Measurements from ENCODE around the gene YEATS4.
A peak's percentile ranks its signal among the peaks of the same experiment; 100 is the strongest.

YEATS4 gene

DNA sequence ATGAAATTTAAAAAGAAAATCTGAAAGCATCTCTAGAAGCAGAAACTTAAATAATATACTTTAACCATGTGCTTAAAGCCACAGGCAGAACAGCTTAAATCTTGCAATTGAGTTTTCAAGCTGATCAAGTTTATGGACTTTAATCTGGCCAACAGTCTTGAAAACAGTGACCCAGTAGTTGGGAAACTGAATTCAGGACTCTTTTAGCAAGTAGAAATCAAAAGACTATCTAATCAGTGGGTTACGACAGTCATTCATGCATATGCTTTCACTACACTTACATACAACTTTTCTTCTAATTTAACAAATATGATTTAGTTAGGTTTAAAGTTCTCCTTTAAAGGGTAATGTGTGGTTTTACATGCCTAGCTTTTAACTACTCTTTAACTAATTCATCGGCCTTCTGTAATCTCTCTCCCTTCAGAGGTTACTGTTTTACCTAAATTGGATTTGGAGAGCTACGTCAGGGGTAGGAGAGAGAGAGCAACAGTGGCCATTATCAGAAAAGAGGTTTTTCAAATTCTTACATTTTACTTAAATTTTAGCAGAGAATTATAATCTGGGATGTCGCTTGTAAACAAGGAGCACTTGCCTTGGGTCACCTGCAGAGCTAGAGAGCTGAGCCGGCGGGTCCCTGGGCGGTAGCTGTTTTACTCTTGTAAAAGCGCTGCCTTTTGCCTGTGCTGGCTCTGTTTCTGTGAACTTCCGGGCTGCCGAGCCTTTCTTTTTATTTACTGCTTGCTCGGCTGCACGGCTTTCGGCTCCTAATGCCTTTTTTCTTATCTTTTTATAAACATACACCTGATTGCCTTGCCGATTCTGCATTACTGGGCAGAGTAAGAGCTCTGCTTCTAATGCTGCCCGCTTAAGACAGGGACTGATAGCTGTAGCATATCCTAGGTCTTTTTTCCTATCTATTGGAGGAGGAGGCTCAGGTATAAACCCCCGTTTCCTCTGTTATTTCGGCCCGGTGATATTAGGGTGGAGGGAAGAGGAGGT lies 28.8 kb upstream of the YEATS4 start:
- H3K27ac ChIP-seq = no peak overlapping the region
- TF ChIP-seq Cebpa-rat (IDR thresholded peaks at IDR 0.05) = no peak
- peak overlapping the region; percentile 53 for H3K4me3 ChIP-seq
- peaks cover 11% of the 10 kb centered on the region for H3K27me3 ChIP-seq
- 0 out of 2 replicates have a peak, but pooled peaks cover 5% of the 10 kb centered on the region for H3K4me1 ChIP-seq
- 0 out of 2 replicates have a peak overlapping the region, but pooled peaks have one; percentile 38 for H3K9ac ChIP-seq
- peak overlapping the region; percentile 69 for H3K4me2 ChIP-seq
- H3K36me3 ChIP-seq = no peaks in the 10 kb centered on the region
- H3K9me3 ChIP-seq = no peaks in the 10 kb centered on the region
- no peaks in the 10 kb centered on the region for H4K20me1 ChIP-seq

DNA sequence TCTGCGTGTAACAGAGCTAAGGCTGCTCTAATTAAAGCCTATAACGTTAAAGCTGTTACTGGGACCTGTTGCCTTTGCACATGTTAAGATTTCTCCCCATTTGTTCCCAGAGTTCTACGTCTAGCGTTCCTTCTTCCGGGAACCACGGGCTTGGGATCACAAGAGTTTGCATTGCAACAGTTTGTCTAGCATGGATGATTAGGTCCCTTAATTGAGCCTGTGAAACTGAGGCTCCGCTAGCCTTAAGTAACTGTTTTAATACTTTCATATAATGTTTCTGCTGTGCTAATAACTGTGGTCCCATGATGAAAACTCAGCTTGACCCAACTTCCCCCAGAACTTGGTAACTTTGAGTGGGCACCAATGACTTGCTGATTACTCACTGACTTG lies 28.0 kb upstream of the YEATS4 start:
- H3K9me3 ChIP-seq = no peaks in the 10 kb centered on the region
- no peak overlapping the region for H3K27ac ChIP-seq
- no peaks in the 10 kb centered on the region for H3K36me3 ChIP-seq
- 0 out of 2 replicates have a peak, but pooled peaks cover 5% of the 10 kb centered on the region for H3K4me1 ChIP-seq
- H3K27me3 ChIP-seq = peaks cover 11% of the 10 kb centered on the region
- H3K4me2 ChIP-seq = peak overlapping the region; percentile 69
- H3K9ac ChIP-seq = 0 out of 2 replicates have a peak overlapping the region, but pooled peaks have one; percentile 38
- peak overlapping the region; percentile 53 for H3K4me3 ChIP-seq
- TF ChIP-seq Cebpa-rat (IDR thresholded peaks at IDR 0.05) = no peak
- no peaks in the 10 kb centered on the region for H4K20me1 ChIP-seq

DNA sequence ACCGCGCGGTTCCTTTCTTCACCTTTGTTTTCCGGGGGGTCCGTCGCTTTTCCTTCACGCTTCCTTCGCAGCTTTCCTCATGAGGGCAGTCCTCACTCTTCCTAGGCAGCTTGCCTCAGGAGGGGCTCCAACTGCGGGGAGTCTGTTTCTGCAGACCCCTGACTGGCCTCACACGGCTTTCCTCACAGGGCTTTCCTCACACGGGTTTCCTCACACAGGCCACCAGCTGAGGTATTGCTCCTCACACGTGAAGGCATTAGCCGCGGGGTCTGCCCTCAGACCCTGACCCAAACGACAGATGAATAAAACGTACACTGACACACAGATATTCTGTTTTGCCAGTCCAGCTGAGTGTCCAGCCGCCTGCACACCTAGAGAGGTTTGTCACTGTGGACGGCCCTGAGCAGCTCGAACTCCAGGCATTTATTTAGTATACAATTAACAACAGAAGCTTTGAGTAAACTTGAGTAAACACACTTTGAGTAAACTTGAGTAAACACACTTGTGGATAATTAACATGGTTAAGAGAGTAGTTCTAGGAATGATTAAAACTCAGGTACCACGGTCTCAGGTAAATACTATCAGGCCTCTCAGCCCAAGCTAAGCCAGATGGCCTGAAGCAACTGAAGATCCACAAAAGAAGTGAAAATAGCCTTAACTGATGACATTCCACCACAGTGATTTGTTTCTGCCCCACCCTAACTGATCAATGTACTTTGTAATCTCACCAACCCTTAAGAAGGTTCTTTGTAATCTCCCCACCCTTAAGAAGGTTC lies 27.4 kb upstream of the YEATS4 start:
- TF ChIP-seq Cebpa-rat (IDR thresholded peaks at IDR 0.05) = no peak
- H3K4me3 ChIP-seq = no peak overlapping the region
- H3K9me3 ChIP-seq = no peaks in the 10 kb centered on the region
- H3K36me3 ChIP-seq = no peaks in the 10 kb centered on the region
- no peak overlapping the region for H3K9ac ChIP-seq
- H3K4me2 ChIP-seq = no peak overlapping the region
- H4K20me1 ChIP-seq = no peaks in the 10 kb centered on the region
- H3K4me1 ChIP-seq = 0 out of 2 replicates have a peak, but pooled peaks cover 5% of the 10 kb centered on the region
- H3K27me3 ChIP-seq = peaks cover 11% of the 10 kb centered on the region
- H3K27ac ChIP-seq = no peak overlapping the region

DNA sequence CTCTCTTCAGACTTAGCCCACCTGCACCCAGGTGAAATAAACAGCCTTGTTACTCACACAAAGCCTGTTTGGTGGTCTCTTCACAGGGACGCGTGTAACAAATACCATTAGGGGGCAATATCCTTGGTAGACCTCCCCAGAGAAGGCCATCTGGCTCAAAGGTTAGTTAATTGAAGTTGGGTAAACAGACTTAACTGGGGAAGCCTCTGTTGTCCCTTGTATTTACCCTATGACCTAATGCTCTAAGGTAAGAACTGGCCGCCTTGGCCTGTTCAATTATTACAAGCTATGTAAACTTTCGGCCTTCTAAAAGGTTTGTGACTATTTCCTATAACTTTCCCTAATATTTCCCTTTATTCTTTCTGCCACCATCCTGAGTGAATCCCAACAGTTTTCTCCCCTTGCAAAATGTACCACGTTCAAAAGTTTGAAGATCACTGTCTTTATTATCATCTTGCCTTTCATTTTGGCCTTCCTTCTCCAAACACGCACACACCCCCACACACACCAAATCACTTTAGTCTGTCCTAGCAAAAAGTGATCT lies 26.7 kb upstream of the YEATS4 start:
- Histone ChIP-seq H3K27me3 (peaks cover 11% of the 10 kb centered on the region), H3K27ac (no peak overlapping the region), H3K9ac (no peak overlapping the region), H3K4me3 (no peak overlapping the region), H3K9me3 (no peaks in the 10 kb centered on the region), H3K36me3 (no peaks in the 10 kb centered on the region), H4K20me1 (no peaks in the 10 kb centered on the region), H3K4me1 (0 out of 2 replicates have a peak, but pooled peaks cover 5% of the 10 kb centered on the region), H3K4me2 (no peak overlapping the region)
- TF ChIP-seq Cebpa-rat (IDR thresholded peaks at IDR 0.05) = no peak

DNA sequence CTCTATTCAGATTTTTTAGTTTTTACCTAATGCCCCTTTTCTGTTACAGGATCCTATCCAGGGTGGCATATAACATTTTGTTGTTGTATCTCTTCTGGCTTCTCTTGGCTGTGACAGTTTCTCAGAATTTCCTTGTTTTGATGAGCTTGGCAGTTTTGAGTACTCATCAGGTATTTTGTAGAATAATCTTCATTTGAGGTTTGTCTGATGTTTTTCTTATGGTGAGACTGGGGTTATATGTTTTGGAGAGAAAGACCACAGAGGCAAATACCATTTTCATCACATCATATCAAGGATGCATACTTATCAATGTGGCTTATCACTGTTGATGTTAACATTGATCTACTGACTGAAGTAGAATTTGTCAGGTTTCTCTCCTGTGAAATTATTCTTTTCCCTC lies 25.4 kb upstream of the YEATS4 start:
- Histone ChIP-seq H3K4me1 (0 out of 2 replicates have a peak, but pooled peaks cover 5% of the 10 kb centered on the region), H3K9ac (no peak overlapping the region), H3K36me3 (no peaks in the 10 kb centered on the region), H3K27me3 (peaks cover 11% of the 10 kb centered on the region), H4K20me1 (no peaks in the 10 kb centered on the region), H3K27ac (no peak overlapping the region), H3K9me3 (no peaks in the 10 kb centered on the region), H3K4me3 (no peak overlapping the region), H3K4me2 (no peak overlapping the region)
- no peak for TF ChIP-seq Cebpa-rat (IDR thresholded peaks at IDR 0.05)

DNA sequence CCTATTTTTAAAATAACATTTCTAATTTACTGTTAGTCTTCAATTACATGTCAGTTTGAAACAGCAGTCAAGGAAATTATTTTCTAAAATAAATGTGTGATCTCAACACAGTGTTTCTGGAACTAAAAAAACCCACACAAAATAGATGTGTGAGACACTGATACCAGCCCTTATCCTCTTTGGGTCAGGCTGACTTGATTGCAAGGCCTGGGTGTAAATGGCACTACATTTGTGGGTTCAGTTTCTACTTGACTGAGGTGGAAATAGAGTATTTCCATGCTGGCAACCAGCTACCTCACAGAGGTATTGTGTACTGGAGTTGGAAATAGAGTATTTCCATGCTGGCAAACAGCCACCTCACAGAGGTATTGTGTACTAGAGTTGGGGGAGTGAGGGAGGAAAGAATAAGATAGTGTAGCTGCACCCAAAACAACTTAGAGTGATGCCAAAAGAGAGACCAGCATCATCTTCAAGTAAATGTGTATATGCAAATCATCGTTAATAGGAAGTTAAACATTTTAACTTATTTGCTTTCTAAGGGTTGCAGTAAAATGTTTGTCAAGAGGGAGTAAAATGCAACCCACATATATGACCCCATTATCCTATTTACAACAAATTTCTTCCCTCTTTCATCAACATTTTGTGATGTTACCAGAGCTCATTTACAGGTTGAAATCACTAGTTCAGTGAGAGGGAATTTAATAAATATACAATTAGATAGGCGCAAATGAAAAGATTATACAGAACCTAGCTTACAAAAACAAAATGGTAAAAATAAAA lies 22.0 kb upstream of the YEATS4 start:
- Histone ChIP-seq H3K36me3 (no peaks in the 10 kb centered on the region), H3K27ac (no peak overlapping the region), H3K9ac (no peak overlapping the region), H3K4me2 (no peak overlapping the region), H3K27me3 (no peaks in the 10 kb centered on the region), H3K9me3 (no peaks in the 10 kb centered on the region), H3K4me3 (no peak overlapping the region), H3K4me1 (no peaks in the 10 kb centered on the region), H4K20me1 (no peaks in the 10 kb centered on the region)
- no peak for TF ChIP-seq Cebpa-rat (IDR thresholded peaks at IDR 0.05)

GRCh38 chr12:69338120-69338859 lies 21.3 kb upstream of the YEATS4 start:
- H3K27ac ChIP-seq = no peak overlapping the region
- H3K36me3 ChIP-seq = no peaks in the 10 kb centered on the region
- no peak overlapping the region for H3K4me3 ChIP-seq
- no peak for TF ChIP-seq Cebpa-rat (IDR thresholded peaks at IDR 0.05)
- H3K4me2 ChIP-seq = no peak overlapping the region
- no peaks in the 10 kb centered on the region for H4K20me1 ChIP-seq
- H3K27me3 ChIP-seq = no peaks in the 10 kb centered on the region
- H3K9me3 ChIP-seq = no peaks in the 10 kb centered on the region
- H3K9ac ChIP-seq = no peak overlapping the region
- no peaks in the 10 kb centered on the region for H3K4me1 ChIP-seq

GRCh38 chr12:69338936-69339335 lies 20.6 kb upstream of the YEATS4 start:
- Histone ChIP-seq H3K4me1 (no peaks in the 10 kb centered on the region), H3K27me3 (no peaks in the 10 kb centered on the region), H3K9me3 (no peaks in the 10 kb centered on the region), H3K27ac (no peak overlapping the region), H3K9ac (no peak overlapping the region), H4K20me1 (no peaks in the 10 kb centered on the region), H3K4me3 (no peak overlapping the region), H3K36me3 (no peaks in the 10 kb centered on the region), H3K4me2 (no peak overlapping the region)
- TF ChIP-seq Cebpa-rat (IDR thresholded peaks at IDR 0.05) = no peak
